GM10248 (cell line): ENCODE data around the gene PRR16.

ENCODE experiments used
- CTCF ChIA-PET: fragments of 300-600 bp; sonication (Branson Sonifier 250); formaldehyde crosslinking; extraction: SDS; loops from one replicate; lab custom pipeline; 2021; ENCODE audit warnings: antibody characterized with exemption; lab: Yijun Ruan, JAX
- POLR2A ChIA-PET: fragments of 350-650 bp; sonication (Branson Sonifier 250); formaldehyde crosslinking; extraction: SDS; loops from one replicate; lab custom pipeline; 2020; ENCODE audit warnings: antibody characterized with exemption; lab: Yijun Ruan, JAX
- DNase-seq: peaks from one replicate; pipeline ENCODE4 v3.0.0; 2012; ENCODE audit errors: extremely low spot score
- TF ChIP-seq, protein P1 (sequence below): IDR thresholded peaks from 2 replicates; pipeline ENCODE4 v1.5.1; 2012; ENCODE audit warnings: mild to moderate bottlenecking, low read depth; ENCODE audit errors: extremely low read depth, missing control alignments, control extremely low read depth

PRR16 gene

GRCh38 chr5:120586646-120587045, 122.5 kb downstream of the PRR16 start:
- POLR2A ChIA-PET, result no interaction called here
- CTCF ChIA-PET, result interaction anchor here (0.8 kb wide), 1 partner anchor 20 kb away, joined by 3 read pairs; no protein-coding TSS in a partner anchor
- no peak for DNase-seq
- TF ChIP-seq, protein P1, sequence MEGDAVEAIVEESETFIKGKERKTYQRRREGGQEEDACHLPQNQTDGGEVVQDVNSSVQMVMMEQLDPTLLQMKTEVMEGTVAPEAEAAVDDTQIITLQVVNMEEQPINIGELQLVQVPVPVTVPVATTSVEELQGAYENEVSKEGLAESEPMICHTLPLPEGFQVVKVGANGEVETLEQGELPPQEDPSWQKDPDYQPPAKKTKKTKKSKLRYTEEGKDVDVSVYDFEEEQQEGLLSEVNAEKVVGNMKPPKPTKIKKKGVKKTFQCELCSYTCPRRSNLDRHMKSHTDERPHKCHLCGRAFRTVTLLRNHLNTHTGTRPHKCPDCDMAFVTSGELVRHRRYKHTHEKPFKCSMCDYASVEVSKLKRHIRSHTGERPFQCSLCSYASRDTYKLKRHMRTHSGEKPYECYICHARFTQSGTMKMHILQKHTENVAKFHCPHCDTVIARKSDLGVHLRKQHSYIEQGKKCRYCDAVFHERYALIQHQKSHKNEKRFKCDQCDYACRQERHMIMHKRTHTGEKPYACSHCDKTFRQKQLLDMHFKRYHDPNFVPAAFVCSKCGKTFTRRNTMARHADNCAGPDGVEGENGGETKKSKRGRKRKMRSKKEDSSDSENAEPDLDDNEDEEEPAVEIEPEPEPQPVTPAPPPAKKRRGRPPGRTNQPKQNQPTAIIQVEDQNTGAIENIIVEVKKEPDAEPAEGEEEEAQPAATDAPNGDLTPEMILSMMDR, result no peak

GRCh38 chr5:120591911-120592310, 127.8 kb downstream of the PRR16 start:
- ChIA-PET POLR2A (no interaction called here), CTCF (no interaction called here)
- TF ChIP-seq, protein P1, result no peak
- no peak for DNase-seq

DNA sequence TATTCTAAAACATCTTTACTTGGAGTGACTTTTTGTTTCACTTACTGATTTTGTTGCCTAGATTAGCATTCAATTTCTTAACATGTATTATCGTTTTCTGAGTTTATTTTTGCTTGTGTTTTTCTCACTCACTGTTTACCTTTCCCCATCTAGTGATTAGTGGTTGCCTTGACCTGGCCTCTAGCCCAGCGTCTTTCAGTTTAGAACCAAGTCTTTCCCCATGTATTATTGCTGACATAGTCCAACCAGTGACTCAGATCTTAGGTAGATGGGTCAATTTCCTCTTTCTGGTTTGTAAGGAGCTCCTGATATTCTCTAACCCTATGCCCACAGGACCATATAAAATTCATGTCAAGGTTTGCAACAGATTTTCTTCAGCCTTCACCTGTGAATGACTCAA, 135.5 kb downstream of the PRR16 start:
- POLR2A ChIA-PET, result no interaction called here
- CTCF ChIA-PET, result interaction anchor here (1.0 kb wide), 1 partner anchor 17 kb away, joined by 3 read pairs; no protein-coding TSS in a partner anchor
- TF ChIP-seq, protein P1, result no peak
- DNase-seq, result no peak

- TF ChIP-seq, protein P1, result no peak
- no peak for DNase-seq
- CTCF ChIA-PET, result no interaction called here
Observed at GRCh38 chr5:120600639-120601038, 136.5 kb downstream of the PRR16 start.

GRCh38 chr5:120602033-120602432, 137.9 kb downstream of the PRR16 start:
- ChIA-PET POLR2A (no interaction called here), CTCF (no interaction called here)
- no peak for DNase-seq
- TF ChIP-seq, protein P1, result no peak

More at GRCh38 chr5:120600639-120601038, 136.5 kb downstream of the PRR16 start:
- POLR2A ChIA-PET, result no interaction called here

DNA sequence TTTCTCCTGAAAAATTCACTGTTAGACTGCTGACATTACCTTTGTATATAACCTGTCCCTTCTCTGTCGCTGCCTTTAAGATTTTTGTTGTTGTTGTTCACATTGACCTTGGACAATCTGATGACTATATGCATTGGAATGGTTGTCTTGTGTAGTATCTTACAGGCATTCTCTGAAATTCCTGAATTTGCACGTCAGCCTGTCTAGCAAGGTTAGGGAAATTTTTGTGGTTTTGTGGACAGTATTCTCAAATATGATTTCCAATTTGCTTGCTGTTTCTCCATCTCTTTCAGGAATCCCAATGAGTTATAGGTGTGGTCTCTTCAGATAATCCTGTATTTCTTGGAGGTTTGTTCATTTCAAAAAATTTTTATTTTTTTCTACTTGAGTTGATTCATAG, 140.8 kb downstream of the PRR16 start:
- ChIA-PET POLR2A (no interaction called here), CTCF (interaction anchor here (1.3 kb wide), 1 partner anchor 15 kb away, joined by 3 read pairs; no protein-coding TSS in a partner anchor)
- TF ChIP-seq, protein P1, result no peak
- no peak for DNase-seq
